H4 (cell line): ENCODE data around the gene NOTCH4. TPM values are rescaled to one million over a fixed set of nuclear protein-coding genes. Genes with fewer than 3 reads are reported as not detected.
"Not testable (repeated sequence)": the region's sequence is repeated elsewhere in the genome, so short reads cannot be mapped to it uniquely, and the experiment has no call there.

Experiments used
- DNase-seq: peaks from one replicate; pipeline ENCODE4 v3.0.0-alpha.2; 2015; ENCODE audit warnings: low spot score
- total RNA-seq: library from RNA; depleted of rRNA; stranded (reverse); fragments of >200 nt; shearing (Covaris generic); gene quantifications from 2 replicates; pipeline ENCODE4 v1.2.3, GENCODE V29; 2014

Gene NOTCH4
- total RNA-seq, 1 experiment from 2014 or later = 0.43 TPM

DNA sequence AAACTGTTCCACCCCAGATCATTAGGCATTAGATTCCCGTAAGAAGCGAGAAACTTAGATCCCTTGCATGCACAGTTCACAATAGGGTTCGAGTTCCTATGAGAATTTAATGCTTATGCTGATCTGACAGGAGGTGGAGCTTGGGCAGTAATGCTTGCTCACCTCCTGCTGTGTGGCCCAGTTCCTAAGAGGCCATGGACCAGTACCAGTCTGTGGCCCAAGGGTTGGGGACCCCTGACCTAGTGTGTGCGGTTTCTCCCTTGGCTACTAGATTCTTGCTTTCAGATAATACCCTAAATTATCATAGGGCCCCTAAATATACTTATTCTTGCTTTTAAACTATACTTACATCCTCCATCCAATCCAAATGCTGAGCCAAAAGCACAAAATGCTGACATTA lies 29.5 kb downstream of the NOTCH4 start:
- DNase-seq = no peak

GRCh38 chr6:32193096-32193495 lies 30.8 kb downstream of the NOTCH4 start:
- not testable (repeated sequence) for DNase-seq

DNA sequence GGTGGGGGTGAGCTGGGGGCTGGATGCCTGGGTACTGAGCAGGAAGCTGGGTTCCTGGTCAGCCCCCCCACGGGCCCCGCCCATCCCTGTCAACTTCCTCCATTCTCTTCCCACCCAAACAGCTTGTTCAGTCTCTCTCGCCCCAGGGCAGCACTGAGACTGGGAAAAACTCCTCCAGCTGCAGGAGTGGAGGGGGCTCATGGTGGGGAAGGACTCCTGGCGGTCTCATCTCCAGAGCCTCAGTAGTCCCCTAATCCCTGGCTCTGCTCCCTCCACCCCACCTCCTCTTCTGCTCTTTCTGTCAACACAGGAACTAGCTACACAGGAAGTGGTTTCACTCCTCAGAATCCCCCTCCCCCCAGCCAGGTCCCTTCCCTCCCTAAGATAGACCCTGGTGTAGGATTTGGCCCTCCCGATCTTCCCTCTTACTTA lies 31.2 kb downstream of the NOTCH4 start, which contains the start of gene GPSM3:
TSS of gene GPSM3 (minus strand) at position 36 of the 432 bp plus-strand sequence. CDS start 130 bp downstream, outside the sequence.
- peak; percentile 55 for DNase-seq

- DNase-seq = no peak
Observed at GRCh38 chr6:32191696-32192607, 31.9 kb downstream of the NOTCH4 start.

DNA sequence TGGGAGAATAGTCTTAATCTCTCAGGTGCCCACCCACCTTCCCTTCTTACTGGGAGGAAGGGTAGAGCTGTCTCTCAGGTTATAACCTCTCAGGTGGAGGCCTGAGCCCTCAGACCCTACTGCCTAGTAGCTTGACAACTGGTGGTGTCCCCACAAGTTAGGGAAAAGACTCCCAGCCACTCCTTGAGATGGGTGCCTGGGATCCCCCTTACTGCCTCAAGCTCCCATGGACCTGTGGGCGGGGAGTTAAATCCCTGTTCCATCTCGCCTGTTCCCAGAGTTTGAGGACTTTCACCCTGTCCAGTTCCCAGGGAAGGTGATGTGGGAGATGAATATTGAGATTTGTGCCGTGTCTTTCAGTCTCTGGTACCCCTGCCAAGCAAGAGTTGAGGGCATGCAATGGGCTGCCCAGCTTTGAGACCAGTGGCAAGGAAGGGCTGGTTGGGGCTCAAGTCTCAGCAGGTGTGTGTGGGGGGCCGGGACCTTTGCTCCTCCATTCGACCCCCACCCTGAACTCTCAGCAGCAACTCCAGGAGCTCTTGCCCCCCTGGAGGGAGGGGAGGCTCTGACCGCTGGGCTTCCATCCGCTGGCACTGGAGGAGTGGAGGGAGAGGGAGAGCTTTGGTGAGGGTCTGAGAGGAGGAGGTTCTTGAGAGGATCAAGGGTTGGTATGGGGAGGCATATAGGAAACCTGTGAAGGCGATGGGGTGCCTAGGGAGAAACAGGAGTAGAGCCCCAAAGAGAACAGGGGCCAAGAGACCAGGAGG lies 32.8 kb downstream of the NOTCH4 start:
- no peak for DNase-seq

GRCh38 chr6:32190054-32190851 lies 33.6 kb downstream of the NOTCH4 start, which contains the start of gene PBX2:
Gene PBX2, minus strand, starts transcription at chr6:32190202. Its CDS starts 287 bp downstream, at chr6:32189915.
- peak; percentile 86 for DNase-seq

DNA sequence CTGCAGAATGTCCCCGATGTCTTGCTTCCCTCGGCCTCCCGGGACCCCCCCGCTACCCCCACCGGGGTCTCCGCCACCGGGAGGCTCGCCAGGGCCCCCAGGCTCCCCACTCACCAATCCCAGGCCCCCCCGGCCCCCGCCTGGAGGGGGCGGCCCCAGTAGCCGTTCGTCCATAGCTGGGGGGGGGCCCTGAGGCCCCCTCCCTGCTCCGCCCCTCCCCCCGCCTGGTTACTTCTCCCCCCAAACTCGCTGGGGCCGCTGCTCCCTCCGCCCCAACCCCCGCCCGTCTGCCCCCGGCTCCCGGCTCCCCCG lies 34.2 kb downstream of the NOTCH4 start:
- DNase-seq = no peak

- DNase-seq = no peak
Observed at GRCh38 chr6:32189069-32189741, 34.7 kb downstream of the NOTCH4 start.

DNA sequence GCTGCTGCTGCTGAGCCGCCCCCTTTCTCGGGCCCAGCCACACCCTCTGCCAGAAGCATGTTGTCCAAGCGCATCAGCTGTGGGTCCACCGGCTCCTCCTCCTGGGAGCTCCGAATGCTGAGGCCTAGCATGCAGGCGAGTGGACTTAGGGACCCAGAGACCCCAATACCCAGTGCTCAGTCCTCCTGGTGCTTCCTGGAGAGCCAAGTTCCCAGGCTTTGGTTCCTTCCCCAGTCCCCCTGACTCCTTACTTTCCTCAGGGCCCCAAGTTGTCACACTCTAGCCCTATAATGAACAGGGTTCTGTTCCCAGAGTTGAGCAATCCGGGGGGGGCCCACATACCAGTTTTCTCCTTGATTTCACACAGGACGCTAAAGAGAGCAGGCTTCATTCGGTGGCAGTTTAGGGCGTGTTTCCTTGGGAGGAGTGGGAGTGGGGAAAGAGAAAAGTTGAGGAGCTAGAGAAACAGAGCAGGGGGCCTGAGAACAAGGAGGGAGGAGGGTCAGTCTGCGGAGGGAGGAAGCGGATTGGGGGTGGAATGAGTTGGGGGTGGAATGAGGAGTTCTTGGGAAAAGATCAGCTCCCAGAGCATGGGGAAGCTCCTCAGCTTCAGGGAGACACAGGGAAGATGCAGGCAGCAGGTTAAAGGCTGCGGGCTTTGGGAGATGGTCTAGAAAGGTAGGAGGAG lies 35.3 kb downstream of the NOTCH4 start:
- DNase-seq = no peak

DNA sequence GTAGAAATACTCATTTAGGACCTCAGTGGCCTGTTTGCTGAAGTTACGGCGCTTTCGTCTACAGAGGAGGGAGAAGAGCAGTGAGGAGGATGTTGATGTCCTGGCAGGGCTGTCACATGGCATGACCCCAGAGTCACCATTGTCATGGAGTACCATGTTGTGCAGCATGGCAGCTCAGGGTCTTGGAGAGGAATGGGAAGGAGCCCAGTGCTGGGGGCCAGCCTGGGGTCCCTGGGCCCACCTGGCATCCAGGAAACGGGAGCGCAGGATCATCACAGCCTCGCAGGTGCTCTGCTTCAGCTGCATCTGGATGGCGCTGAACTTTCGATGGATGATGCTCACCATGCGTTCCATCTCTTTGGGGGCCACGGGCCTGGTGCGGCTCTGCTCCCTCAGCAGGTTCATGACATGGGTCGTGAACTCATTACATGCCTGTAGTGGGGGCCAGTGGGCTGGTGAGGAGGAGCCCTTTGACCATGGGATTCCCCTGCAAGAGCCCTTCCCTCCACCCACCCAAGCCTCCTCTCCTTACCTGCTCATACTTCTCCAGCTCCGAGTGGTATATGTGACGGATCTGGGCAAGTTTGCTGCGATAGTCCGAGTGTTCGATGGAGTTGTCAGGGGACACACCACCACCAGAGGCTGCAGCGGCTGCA lies 36.0 kb downstream of the NOTCH4 start:
- not testable (repeated sequence) for DNase-seq

DNA sequence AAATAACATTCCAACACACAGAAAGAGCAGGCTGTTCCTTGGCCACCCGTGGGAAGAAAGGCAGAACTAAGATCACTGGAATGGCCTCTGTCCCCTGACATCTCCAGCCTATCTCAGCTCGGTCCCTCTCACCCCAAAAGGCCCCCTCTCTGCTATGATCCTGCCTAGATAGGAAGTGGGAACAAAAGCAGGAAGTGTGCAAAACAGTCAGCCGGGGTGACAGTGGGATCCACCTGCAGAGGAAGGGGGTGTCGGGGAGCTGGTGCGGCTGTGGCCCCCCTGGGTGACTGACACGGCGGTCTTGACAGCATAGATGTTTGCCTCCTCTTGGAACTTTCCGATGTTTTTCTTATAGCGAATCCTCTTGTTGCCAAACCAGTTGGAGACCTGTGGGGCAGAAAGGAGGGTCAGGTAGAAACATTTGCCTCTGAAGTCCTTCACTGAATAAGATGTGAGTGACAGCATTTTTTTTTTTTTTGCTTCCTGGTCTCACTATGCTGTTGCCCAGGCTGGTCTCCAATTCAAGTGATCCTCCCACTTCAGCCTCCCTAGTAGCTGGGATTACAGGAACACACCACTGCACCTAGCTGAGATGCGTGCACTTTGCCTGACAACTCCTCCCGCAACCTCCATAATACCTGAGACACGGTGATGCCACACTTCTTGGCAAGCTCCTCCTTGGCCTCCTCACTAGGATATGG lies 36.7 kb downstream of the NOTCH4 start:
- DNase-seq = no peak

DNA sequence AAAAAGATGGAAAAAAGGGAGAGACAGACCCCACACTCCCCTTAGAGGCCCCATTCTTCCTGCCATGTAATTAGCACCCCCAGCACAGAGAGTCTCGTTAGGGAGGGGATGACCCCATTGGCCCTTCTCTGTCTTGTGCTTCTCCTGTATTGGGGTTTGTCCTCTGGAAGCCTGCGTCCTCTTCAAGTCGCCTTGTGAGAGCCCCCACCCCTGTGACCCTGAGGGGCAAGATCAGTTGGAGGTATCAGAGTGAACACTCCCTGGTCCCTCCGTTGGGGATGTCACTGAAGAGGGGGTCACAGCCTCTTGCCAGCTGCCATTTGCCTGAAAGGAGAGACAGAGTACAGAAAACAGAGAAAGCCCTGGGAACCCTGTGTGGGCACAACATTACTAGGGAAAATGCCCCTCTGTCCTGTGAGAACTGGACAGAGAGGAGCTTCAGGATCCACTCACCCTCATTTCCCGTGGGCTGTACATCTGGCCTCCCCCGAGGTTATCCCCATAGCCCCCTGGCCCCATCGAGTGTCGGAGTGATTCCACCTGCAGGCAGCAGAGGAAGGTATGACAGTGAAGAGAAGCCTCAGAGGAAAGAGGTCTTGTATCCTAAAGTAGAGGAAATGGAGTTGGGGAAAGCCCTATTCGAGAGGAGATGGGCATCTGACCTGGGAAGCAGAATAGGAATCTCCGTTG lies 37.6 kb downstream of the NOTCH4 start:
- not testable (repeated sequence) for DNase-seq

DNA sequence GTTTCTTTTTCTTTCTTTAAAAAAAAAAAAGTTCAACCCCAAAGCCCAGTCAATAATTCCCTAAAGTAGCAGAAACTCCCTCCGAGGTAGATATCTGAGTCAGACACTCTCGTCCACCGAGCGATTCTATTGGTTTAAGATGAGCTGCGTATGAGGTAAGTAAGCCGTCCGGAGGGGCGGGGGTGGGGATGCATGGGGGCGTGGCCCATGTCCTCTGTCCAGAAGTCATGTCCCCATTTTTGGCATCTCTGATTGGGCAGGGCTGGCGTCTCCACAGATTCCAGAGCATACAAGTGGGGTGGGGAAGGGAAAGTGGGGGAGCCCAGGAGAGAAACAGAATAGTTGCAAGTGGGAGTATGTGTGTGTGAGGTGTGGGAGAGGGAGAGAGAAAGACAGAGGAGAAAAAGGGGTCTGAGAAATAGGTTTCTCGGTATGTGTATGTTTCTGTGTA lies 38.2 kb downstream of the NOTCH4 start:
- peak; percentile 86 for DNase-seq

GRCh38 chr6:32184084-32184640 lies 39.7 kb downstream of the NOTCH4 start, which contains the start of gene AGER:
Gene AGER, minus strand, starts transcription at chr6:32184253. Its CDS starts 31 bp downstream, at chr6:32184222.
- no peak for DNase-seq

DNA sequence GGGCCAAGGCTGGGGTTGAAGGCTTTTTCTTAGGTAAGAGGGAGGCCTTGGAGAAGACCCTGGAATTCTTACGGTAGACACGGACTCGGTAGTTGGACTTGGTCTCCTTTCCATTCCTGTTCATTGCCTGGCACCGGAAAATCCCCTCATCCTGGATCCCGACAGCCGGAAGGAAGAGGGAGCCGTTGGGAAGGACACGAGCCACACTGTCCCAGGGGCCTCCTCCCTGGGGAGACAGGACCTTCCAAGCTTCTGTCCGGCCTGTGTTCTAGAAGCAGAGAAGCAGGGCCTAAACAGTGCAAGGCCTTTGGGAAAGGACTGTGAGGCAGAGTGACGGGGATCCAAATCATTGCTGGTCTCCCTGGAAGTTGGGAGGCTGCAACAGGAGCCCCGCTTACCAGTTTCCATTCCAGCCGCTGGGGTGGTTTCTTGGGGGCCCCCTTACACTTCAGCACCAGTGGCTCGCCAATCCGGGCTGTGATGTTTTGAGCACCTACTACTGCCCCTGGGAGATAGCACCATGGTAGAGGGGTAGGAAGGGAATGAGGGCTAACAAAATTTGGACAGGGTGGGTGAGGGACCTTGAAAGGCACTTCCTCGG lies 40.3 kb downstream of the NOTCH4 start:
- DNase-seq = no peak

GRCh38 chr6:32183030-32183429 lies 40.8 kb downstream of the NOTCH4 start:
- no peak for DNase-seq

DNA sequence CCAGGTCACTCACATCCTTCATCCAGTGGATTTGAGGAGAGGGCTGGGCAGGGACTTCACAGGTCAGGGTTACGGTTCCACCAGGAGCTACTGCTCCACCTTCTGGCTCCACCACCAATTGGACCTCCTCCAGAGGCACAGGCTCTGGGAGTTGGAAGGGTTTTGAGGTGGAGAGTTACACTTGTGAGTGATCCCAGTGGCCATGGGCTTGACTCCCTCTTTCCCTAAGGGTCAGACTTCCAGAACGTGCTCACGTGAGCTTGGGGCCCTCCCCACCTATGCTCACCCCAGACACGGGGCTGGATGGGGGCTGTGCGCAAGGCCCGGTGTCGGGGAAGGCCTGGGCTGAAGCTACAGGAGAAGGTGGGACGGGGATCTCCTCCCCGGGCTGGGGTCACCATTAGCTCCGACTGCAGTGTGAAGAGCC lies 41.3 kb downstream of the NOTCH4 start:
- DNase-seq = no peak
